IPS DF 6.9 (cell line): ENCODE measurements around the gene FHIT.

Experiments used
- DNase-seq: peaks from one replicate; pipeline ENCODE4 v3.0.0-alpha.2; 2013; ENCODE audit warnings: low read depth, low spot score
- H3K27ac ChIP-seq: one replicate; pipeline ENCODE4 v1.5.1; 2013; ENCODE audit warnings: low read length, control low read depth
- H3K27me3 ChIP-seq: 2 replicates; pipeline ENCODE4 v1.6.1; 2013; ENCODE audit warnings: mild to moderate bottlenecking, low read length; ENCODE audit not compliant: control insufficient read depth, insufficient read depth
- H3K36me3 ChIP-seq: 2 replicates; pipeline ENCODE4 v1.6.1; 2013; ENCODE audit warnings: low read length; ENCODE audit not compliant: control insufficient read depth, insufficient read depth
- H3K4me1 ChIP-seq: 2 replicates; pipeline ENCODE4 v1.6.1; 2013; ENCODE audit warnings: low read length; ENCODE audit not compliant: control insufficient read depth, insufficient read depth
- H3K4me3 ChIP-seq: 2 replicates; pipeline ENCODE4 v1.5.1; 2013; ENCODE audit warnings: mild to moderate bottlenecking, low read length
- H3K9me3 ChIP-seq: 2 replicates; pipeline ENCODE4 v1.6.1; 2013; ENCODE audit warnings: low read length, inconsistent platforms; ENCODE audit not compliant: control insufficient read depth, insufficient read depth
- WGBS: extraction: QIAGEN DNeasy Blood & Tissue Kit; methylation state at CpG from one replicate; pipeline ENCODE4 v1.1.7; 2013; ENCODE audit warnings: mixed read lengths, missing lambda C conversion rate; ENCODE audit not compliant: insufficient read length, insufficient coverage; 5-methylcytosine and 5-hydroxymethylcytosine counted together

The FHIT gene

DNA sequence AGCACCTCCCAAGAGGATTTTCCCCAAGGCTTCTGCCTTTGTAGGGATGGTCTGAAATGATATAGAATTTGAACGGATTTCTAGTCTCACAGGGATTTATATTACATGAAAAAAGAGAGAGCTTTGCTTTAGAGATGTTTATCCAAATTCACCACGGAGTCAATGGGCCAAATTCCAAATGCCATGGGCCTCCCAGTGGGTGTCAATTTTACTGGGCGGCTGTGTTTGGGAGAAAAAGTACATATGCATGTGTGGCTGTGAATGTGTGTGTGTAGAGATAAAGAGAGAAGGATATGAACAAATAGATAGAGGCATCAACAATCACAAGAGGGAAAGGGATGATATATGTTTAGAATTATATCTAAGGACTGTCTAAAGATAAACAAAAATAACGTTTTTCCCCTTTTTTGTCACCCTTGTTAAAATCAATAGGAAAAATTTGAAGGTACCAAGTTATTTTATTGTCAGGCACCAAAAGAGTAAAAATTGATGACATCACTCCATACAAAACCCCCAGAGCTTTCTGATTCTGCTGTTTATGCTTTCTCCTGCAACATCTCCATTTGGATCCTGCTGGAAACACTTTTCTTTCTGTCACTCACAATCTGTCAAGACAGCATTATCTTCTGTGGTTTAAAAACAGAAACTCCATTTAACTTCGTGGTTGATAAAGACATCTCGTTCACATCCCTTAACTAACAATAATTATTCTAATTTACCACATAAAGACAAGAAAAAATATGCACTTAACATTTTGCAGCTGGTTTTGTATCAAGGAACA, 160.7 kb downstream of the FHIT start:
- WGBS, result 100% methylated on average over 2 of the region's 6 CpGs
- no peaks in the 10 kb centered on the region for H3K36me3 ChIP-seq
- H3K27me3 ChIP-seq, result no peaks in the 10 kb centered on the region
- DNase-seq, result no peak
- no peak overlapping the region for H3K27ac ChIP-seq
- H3K4me3 ChIP-seq, result no peak overlapping the region
- H3K9me3 ChIP-seq, result no peaks in the 10 kb centered on the region
- H3K4me1 ChIP-seq, result no peaks in the 10 kb centered on the region

DNA sequence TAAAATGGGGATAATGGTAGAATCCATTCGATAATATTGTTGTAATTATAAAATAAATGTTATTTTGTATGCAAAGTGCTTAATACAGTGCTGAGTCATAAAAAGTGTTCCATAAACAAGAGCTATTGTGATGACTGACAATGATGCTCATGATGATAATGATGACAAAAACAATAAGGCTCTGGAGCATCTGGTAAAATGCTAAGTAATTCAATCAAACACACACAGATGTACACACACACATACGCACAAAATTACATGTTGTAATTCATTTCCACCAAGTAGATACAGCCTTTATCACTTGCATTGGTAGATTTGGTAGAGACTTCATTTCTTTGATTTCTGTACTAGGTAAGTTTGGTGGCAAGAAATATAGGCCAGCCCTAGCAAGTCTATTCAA, 163.8 kb downstream of the FHIT start:
- H3K4me3 ChIP-seq, result no peak overlapping the region
- no peak for DNase-seq
- no peaks in the 10 kb centered on the region for H3K36me3 ChIP-seq
- WGBS, result 100% methylated on average over 1 of the region's 2 CpGs
- no peaks in the 10 kb centered on the region for H3K4me1 ChIP-seq
- no peak overlapping the region for H3K27ac ChIP-seq
- no peaks in the 10 kb centered on the region for H3K9me3 ChIP-seq
- no peaks in the 10 kb centered on the region for H3K27me3 ChIP-seq

DNA sequence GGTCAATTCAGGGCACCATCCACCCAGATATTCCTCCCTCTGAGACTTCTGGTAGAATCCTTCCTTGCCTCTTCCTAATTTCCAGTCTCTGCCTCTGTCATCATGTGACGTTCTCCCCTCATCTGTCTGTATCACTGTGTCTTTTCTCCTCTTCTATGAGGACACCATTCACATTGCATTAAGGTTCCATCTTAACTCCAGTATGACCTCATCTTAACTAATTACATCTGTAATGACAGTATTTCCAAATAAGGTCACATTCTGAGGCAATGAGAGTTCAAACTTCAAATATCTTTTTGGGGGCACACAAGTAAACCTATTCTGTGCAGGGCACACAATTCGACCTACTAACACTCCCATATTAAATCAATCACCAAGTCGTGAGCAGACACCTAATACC, 169.7 kb downstream of the FHIT start:
- H3K27ac ChIP-seq, result no peak overlapping the region
- H3K27me3 ChIP-seq, result no peaks in the 10 kb centered on the region
- DNase-seq, result no peak
- no peak overlapping the region for H3K4me3 ChIP-seq
- no peaks in the 10 kb centered on the region for H3K36me3 ChIP-seq
- peaks cover 1% of the 10 kb centered on the region; the same call in 1 of the 2 replicates for H3K4me1 ChIP-seq
- WGBS, result no CpG with 5 or more reads among the region's 3 CpGs
- no peaks in the 10 kb centered on the region for H3K9me3 ChIP-seq

DNA sequence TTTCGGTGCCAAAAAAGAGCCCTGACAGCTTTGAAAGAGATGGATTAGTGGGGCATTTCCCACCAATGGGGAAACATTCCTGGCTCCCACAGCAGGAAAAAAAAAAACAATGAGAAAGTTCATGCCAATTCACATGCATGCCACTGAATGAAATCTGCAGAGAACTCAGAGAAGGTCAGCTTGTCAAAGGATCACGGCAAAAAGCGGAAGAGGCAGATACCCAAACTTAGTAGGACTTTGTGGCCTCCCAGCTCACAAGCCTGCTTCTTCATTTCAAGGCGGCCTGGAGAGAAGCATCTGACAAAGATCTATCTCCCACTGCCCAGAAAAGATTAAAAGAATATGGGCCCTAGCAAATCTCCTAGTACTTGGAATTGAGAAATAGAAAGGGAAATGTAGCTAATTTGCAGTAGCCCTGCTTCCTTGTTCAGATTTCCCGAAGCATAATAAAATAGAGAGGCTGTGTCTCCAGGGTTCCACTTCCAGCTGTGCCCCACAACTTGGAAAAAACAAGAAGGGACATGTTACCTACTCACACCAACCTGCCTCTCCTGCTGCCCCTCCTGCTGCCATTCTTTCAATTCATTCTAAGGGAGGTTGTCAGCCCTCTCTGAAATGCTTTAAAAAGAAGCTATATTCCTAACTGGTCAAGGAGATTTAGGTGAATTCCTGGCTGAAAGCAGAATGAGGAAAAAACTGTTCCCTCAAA, 170.4 kb downstream of the FHIT start:
- no peaks in the 10 kb centered on the region for H3K36me3 ChIP-seq
- H3K4me1 ChIP-seq, result peaks cover 1% of the 10 kb centered on the region; the same call in 1 of the 2 replicates
- no peak for DNase-seq
- no peak overlapping the region for H3K27ac ChIP-seq
- no peaks in the 10 kb centered on the region for H3K9me3 ChIP-seq
- H3K27me3 ChIP-seq, result no peaks in the 10 kb centered on the region
- no CpG with 5 or more reads among the region's 5 CpGs for WGBS
- no peak overlapping the region for H3K4me3 ChIP-seq

DNA sequence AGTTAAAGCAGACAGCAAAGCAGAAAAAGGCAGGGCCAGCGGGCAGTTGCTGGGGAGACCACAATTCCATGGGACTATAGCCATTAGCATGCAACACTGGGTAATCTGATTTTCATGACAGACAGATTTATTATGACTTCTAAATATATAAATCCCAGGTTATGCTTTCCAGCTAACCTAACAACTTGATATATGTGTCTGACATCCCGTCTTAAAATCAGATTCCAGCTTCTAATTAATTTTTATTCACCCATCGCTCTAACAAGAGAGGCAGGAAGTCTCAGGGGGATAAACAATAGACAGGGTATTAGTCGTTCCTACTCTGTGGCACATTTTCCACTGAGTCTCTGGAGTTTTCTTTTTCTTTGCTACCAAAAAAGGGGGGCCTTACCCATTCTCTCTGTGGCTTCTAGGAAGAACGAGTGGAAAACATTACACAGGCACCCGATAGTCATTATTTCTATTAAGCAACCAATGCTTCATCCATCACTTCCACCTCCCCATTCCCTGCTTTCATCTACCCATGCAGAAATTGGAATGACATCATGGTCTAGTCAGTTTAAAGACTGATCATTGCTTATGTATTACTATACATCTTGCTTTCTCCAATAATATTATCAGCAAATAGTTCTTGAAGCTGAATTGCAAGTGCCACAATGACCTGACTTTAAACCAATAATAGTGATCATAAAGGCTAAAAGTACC, 173.1 kb downstream of the FHIT start:
- H3K4me3 ChIP-seq, result no peak overlapping the region
- peaks cover 1% of the 10 kb centered on the region; the same call in 1 of the 2 replicates for H3K4me1 ChIP-seq
- H3K27ac ChIP-seq, result no peak overlapping the region
- no peaks in the 10 kb centered on the region for H3K36me3 ChIP-seq
- H3K9me3 ChIP-seq, result no peaks in the 10 kb centered on the region
- H3K27me3 ChIP-seq, result no peaks in the 10 kb centered on the region
- DNase-seq, result no peak
- WGBS, result no CpG with 5 or more reads among the region's 6 CpGs

DNA sequence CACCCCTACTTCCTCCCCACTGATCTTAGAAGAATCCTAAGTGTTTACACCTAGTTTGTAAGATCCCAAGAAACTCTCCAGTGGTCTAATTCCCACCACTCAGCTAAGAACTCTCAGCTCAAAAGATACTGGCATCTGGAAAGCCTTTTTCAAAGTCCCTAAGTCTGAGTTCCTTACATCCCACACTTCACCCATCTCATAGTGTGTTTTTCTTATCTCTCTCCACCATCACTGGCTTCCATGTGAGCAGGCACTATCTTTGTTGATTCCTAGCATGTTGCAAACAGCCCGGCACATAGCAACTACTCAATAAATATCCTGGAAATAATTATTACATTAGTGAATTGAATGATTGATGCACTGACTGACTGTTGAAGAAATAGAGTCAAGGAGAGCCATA, 173.7 kb downstream of the FHIT start:
- no CpG with 5 or more reads among the region's 1 CpG for WGBS
- no peak for DNase-seq
- Histone ChIP-seq H3K36me3 (no peaks in the 10 kb centered on the region), H3K27me3 (no peaks in the 10 kb centered on the region), H3K27ac (no peak overlapping the region), H3K9me3 (no peaks in the 10 kb centered on the region), H3K4me3 (no peak overlapping the region), H3K4me1 (peaks cover 1% of the 10 kb centered on the region; the same call in 1 of the 2 replicates)

DNA sequence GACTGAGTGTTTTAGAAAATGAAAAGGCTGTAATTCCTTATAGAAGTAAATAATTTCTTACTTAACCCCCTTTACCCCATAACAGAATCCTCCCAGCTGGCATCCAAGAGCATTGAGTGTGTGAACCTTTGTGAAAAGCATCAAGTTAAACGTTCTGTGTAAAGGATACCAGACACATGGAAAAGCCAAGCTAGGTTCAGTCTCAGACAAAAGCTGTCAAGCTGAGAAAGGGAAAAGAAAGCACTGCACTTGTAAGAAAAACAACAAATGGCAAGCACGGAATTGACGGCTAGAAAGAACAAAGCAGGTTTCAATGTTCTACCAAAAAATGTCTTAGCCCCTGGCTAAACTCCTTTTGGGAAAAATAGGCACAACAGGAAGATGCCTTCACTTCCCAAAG, 176.5 kb downstream of the FHIT start:
- Histone ChIP-seq H3K4me3 (no peak overlapping the region), H3K9me3 (no peaks in the 10 kb centered on the region), H3K4me1 (peaks cover 1% of the 10 kb centered on the region; the same call in 1 of the 2 replicates), H3K27ac (no peak overlapping the region), H3K27me3 (no peaks in the 10 kb centered on the region), H3K36me3 (no peaks in the 10 kb centered on the region)
- no CpG with 5 or more reads among the region's 3 CpGs for WGBS
- DNase-seq, result no peak

DNA sequence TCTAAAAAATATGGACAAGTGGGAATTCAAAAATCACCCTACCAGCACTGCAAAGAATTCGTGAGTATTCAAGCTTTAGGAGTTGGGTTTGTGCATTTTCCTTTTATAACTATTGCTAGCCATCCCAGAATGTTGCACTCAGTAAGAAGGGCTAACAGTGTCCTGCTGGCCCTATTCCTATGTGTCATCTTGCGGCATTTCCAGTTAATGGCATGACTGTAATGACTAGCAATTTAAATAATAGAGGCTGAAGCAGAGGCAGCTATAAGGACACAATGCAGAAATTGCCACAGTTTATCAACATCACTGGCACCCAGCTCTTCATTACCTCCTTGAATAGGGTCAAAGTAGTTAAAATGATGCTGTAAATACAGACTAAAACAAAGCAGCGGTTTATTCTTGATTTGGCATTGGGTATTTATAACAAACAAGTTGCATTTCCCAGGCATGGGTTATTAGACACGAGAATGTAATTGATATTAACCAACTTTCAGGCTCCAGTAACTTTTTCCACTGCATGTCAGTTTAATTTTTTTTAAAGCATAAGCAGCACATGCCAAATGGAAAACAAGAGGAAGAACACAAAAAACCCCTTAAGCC, 177.6 kb downstream of the FHIT start:
- WGBS, result no CpG with 5 or more reads among the region's 4 CpGs
- H3K9me3 ChIP-seq, result no peaks in the 10 kb centered on the region
- H3K27ac ChIP-seq, result no peak overlapping the region
- no peak for DNase-seq
- no peaks in the 10 kb centered on the region for H3K27me3 ChIP-seq
- H3K4me3 ChIP-seq, result no peak overlapping the region
- peaks cover 1% of the 10 kb centered on the region; the same call in 1 of the 2 replicates for H3K4me1 ChIP-seq
- no peaks in the 10 kb centered on the region for H3K36me3 ChIP-seq

DNA sequence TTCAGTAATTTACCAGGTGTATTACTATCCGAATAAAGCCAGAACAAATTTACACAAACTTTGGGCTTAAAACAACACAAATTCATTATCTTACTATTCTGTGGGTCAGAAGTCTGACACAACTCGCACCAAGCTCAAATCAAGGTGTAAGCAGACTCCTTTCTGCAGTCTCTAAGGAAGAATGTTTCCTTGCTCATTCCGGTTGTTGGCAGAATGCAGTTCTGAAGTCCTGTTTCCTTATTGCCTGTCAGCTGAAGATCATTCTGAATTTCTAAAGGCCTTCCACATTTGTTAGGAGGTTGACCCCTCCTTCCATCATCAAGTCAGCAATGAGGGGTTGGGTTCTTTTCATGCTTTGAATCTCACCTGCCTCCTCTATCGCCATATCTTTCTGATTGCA, 183.2 kb downstream of the FHIT start:
- no peaks in the 10 kb centered on the region for H3K27me3 ChIP-seq
- no peak overlapping the region for H3K4me3 ChIP-seq
- H3K4me1 ChIP-seq, result no peaks in the 10 kb centered on the region
- WGBS, result no CpG with 5 or more reads among the region's 4 CpGs
- no peaks in the 10 kb centered on the region for H3K36me3 ChIP-seq
- no peaks in the 10 kb centered on the region for H3K9me3 ChIP-seq
- DNase-seq, result no peak
- H3K27ac ChIP-seq, result no peak overlapping the region

DNA sequence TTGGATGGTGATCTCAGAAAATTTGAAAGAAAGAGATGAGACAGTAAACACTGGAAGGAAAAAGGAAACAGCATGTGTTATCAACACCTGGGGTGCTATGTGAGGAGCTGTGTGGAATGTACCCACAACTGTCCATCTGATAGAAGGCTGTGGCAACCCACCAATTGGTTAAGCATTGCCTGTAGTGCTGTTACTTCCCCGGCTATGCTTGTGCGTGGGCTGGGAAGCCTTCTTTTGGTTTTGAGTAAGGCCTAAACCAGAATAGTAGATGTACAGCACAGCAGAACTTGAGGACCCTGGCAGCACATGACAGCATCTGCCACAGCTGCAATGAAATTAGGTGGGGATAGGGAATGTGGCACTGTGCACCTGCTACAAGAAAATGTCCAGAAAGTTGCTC, 184.5 kb downstream of the FHIT start:
- Histone ChIP-seq H3K9me3 (no peaks in the 10 kb centered on the region), H3K36me3 (no peaks in the 10 kb centered on the region), H3K4me3 (no peak overlapping the region), H3K4me1 (no peaks in the 10 kb centered on the region), H3K27ac (no peak overlapping the region), H3K27me3 (no peaks in the 10 kb centered on the region)
- DNase-seq, result no peak
- no CpG with 5 or more reads among the region's 2 CpGs for WGBS
